Effector memory CD4-positive, alpha-beta T cell (primary cell): ENCODE data around the gene NKX6-2.

Source experiments
- DNase-seq, 3 donors: peaks; one replicate each; pipeline ENCODE4 v3.0.0-alpha.2; 2020
- H3K27ac ChIP-seq: 2 replicates; pipeline ENCODE4 v1.7.0; 2013; ENCODE audit warnings: mild to moderate bottlenecking, low read length, moderate library complexity; ENCODE audit not compliant: insufficient read depth, poor library complexity, severe bottlenecking
- H3K27me3 ChIP-seq: replicated peaks from 2 replicates; pipeline ENCODE4 v1.7.0; 2013; ENCODE audit warnings: mild to moderate bottlenecking, low read length; ENCODE audit not compliant: insufficient read depth, control insufficient read depth, poor library complexity, severe bottlenecking
- H3K36me3 ChIP-seq: 2 replicates; pipeline ENCODE4 v1.7.0; 2013; ENCODE audit warnings: mild to moderate bottlenecking, low read length, moderate library complexity; ENCODE audit not compliant: control insufficient read depth, insufficient read depth
- H3K4me1 ChIP-seq: 2 replicates; pipeline ENCODE4 v1.7.0; 2013; ENCODE audit warnings: low read length, mild to moderate bottlenecking; ENCODE audit not compliant: control insufficient read depth, insufficient read depth, poor library complexity, severe bottlenecking
- H3K4me3 ChIP-seq: 2 replicates; pipeline ENCODE4 v1.7.0; 2013; ENCODE audit warnings: low read length, low read depth, mild to moderate bottlenecking; ENCODE audit not compliant: insufficient read depth, poor library complexity, severe bottlenecking
- H3K9me3 ChIP-seq: 2 replicates; pipeline ENCODE4 v1.7.0; 2013; ENCODE audit warnings: mild to moderate bottlenecking, low read length, moderate library complexity; ENCODE audit not compliant: control insufficient read depth
- total RNA-seq, 3 donors: gene quantifications; one replicate each; lab custom pipeline; 2026; lab: John Stamatoyannopoulos, UW

Gene NKX6-2
- total RNA-seq: 0 reads per million in 3 donors

DNA sequence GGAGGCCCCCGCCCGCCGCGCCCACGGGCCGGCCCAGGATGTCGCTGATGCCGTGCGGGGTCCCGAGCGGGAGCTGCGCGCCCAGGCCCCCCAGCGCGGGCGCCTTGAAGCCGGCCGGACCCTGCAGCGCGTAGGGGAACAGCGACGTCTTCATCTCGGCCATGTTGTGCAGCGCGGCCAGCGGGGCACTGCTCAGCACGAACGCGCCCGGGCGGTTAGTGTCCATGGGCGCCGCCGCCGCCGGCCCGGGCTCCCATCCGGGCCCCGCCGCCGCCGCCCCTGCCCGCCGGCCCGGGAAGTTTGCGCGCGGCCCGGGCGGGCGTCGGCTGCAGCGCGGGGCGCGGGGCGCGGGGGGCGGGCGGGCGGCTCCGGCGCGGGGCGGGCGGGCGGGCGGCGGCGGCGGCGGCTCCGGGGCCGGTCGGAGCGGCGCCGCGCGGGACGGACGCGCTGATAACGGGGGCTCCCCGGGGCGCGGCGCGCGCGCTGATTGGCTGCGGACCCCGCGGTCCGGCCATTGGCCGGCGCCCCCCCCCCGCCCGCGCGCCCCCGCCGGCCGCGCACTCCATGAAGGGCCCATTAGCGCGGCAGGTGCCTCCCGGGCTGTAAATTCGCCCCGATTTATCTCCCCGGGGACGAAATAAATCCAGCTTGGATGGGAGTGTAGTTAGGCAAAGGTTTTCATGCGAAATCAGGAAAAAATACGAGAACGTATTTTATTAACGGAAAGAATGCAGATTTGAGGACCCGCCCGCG lies at the start of gene NKX6-2:
TSS of gene NKX6-2 (minus strand) at position 425 of the 753 bp plus-strand sequence. CDS start at position 226, 199 bp downstream.
- Histone ChIP-seq H3K27ac (no peak within 1 kb of the TSS), H3K9me3 (no peaks in the 10 kb centered on the region), H3K36me3 (no peaks in the 10 kb centered on the region), H3K4me1 (peaks cover 15% of the 10 kb centered on the region), H3K27me3 (peaks cover 45% of the 10 kb centered on the region), H3K4me3 (no peak within 1 kb of the TSS)
- DNase-seq: no peak

GRCh38 chr10:132834891-132835847 lies 49.2 kb upstream of the NKX6-2 start:
- no peak overlapping the region for H3K27ac ChIP-seq
- H3K4me3 ChIP-seq: no peak overlapping the region
- no peak for DNase-seq
- H3K36me3 ChIP-seq: no peaks in the 10 kb centered on the region
- no peaks in the 10 kb centered on the region for H3K27me3 ChIP-seq
- no peaks in the 10 kb centered on the region for H3K4me1 ChIP-seq
- no peaks in the 10 kb centered on the region for H3K9me3 ChIP-seq

DNA sequence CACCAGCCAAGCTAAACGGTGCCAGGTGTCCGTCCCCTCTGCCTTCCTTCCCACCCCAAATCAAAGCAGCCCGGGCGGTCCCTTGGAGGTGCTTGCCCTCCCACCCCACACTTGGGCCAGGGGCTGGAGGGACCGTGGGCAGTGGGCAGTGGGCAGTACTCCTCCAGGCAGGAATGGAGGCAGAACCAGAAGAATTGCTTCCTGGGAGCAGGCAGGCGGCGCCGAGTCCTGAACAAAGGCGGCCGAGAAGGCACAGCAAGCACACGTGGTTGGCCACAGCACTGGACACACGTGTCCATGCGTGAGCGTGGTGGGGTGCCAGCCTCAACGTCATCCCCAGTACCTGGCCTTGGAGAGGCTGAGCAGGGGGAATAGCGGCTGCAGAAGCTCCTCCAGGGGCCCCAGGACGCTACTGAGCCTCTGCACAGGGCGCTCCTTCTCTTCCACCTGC lies 48.4 kb upstream of the NKX6-2 start:
- Histone ChIP-seq H3K4me3 (no peak overlapping the region), H3K4me1 (no peaks in the 10 kb centered on the region), H3K27ac (no peak overlapping the region), H3K9me3 (no peaks in the 10 kb centered on the region), H3K36me3 (no peaks in the 10 kb centered on the region), H3K27me3 (no peaks in the 10 kb centered on the region)
- no peak for DNase-seq

DNA sequence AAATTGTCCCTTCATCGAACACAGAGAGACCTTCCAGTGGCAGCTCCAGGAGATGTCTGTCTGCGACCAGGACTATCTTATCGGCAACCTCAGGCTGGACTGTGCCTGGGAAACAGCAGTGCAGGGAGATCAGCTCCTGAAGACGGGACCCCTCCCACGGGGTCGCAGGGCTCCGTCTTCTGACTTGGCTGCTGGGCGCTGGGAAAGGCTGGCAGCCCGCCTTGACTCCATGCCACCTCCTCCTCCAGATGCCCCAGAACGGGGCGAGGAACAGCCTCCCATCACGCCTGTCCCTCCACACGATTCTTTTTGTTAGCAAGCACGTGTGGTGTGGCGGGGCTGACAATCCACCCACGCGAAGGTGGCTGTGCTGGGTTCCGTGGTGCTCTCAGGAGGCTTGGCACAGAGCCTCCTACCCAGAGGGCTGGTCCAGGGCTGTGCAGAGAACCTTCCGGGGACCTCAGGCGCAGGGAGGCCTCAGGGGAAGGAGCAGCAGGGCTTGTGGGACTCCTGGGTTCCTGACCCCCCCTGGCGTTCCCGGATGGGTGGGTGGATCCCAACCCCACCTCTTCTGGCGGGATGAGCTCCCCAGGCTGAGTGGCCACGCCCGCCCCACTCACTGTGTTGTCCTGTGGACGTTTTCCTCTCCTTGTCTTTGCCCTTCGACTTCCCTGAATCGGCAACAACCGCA lies 47.6 kb upstream of the NKX6-2 start:
- Histone ChIP-seq H3K27me3 (no peaks in the 10 kb centered on the region), H3K4me1 (no peaks in the 10 kb centered on the region), H3K9me3 (no peaks in the 10 kb centered on the region), H3K4me3 (no peak overlapping the region), H3K36me3 (no peaks in the 10 kb centered on the region), H3K27ac (no peak overlapping the region)
- DNase-seq: no peak

DNA sequence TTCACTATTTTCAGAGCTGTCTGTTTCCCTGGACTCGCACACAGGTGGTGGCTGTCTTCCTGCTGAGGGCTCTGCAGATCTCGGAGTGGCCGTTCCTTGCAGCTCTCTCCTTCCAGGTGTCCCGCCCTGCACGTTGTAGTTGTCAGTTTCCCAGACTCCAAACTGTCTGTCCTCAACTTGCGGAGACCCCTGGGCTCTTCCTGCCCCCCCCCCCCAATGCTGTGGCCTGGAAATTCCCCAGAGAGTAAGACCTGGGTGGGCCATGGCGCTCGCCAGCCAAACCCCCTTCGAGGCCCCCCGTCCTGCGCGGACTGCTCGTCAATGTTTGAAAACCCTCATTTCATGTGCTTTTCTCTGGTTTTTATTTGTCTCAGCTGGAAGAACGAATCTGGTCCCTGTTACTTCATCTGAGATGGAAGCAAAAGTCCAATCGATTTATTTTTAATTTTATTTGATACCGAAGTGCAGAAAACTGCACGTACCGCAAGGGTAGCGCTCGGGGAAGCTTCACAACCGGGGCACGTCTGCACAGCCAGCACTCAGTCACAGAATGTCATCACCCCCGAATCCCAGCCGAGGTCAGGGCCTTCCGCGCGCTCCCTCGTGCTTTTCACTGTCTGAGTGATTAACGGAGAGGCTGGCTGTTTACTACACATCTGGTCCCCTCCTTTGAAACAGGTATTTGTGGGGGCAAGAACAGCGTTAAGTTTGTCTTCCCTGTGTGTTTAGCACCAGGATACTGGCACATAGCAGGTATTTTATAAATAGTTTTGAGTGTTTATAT lies 46.4 kb upstream of the NKX6-2 start:
- Histone ChIP-seq H3K9me3 (no peaks in the 10 kb centered on the region), H3K4me3 (no peak overlapping the region), H3K27me3 (no peaks in the 10 kb centered on the region), H3K27ac (no peak overlapping the region), H3K36me3 (no peaks in the 10 kb centered on the region), H3K4me1 (no peaks in the 10 kb centered on the region)
- DNase-seq: no peak

DNA sequence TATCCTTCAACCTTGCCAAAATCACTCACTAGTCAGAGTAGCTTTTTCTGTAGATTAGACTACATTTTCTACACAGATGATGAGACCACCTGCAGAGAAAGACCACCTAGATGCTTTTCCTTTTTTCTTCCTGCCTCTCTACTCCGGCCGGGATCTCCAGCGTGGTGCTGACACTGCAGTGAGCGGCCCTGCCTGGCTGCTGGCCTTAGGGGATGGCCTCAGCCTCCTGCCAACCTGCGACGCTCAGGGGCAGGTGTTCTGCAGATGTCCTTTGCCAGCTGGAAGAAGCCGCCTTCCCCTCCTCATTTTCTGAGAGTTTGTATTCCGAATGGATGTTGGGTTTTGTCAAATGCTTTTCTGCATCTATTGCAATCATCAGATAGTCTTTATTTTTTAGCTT lies 43.5 kb upstream of the NKX6-2 start:
- Histone ChIP-seq H3K27me3 (no peaks in the 10 kb centered on the region), H3K27ac (no peak overlapping the region), H3K9me3 (no peaks in the 10 kb centered on the region), H3K36me3 (no peaks in the 10 kb centered on the region), H3K4me1 (no peaks in the 10 kb centered on the region), H3K4me3 (no peak overlapping the region)
- DNase-seq: no peak

GRCh38 chr10:132828681-132829080 lies 42.7 kb upstream of the NKX6-2 start:
- Histone ChIP-seq H3K36me3 (no peaks in the 10 kb centered on the region), H3K4me3 (no peak overlapping the region), H3K4me1 (no peaks in the 10 kb centered on the region), H3K9me3 (no peaks in the 10 kb centered on the region), H3K27ac (no peak overlapping the region), H3K27me3 (no peaks in the 10 kb centered on the region)
- DNase-seq: no peak

GRCh38 chr10:132827861-132828539 lies 42.1 kb upstream of the NKX6-2 start:
- Histone ChIP-seq H3K36me3 (no peaks in the 10 kb centered on the region), H3K4me1 (no peaks in the 10 kb centered on the region), H3K27me3 (no peaks in the 10 kb centered on the region), H3K4me3 (no peak overlapping the region), H3K9me3 (no peaks in the 10 kb centered on the region), H3K27ac (no peak overlapping the region)
- no peak for DNase-seq

- no peak overlapping the region for H3K4me3 ChIP-seq
- H3K36me3 ChIP-seq: no peaks in the 10 kb centered on the region
- no peak for DNase-seq
- no peaks in the 10 kb centered on the region for H3K4me1 ChIP-seq
- H3K27me3 ChIP-seq: no peaks in the 10 kb centered on the region
- no peaks in the 10 kb centered on the region for H3K9me3 ChIP-seq
- H3K27ac ChIP-seq: no peak overlapping the region
Measured at GRCh38 chr10:132827423-132827789, 41.5 kb upstream of the NKX6-2 start.
